ENCODE data around the gene PPFIBP2. TPM values are rescaled to one million over a fixed set of nuclear protein-coding genes. Genes with fewer than 3 reads are reported as not detected.

The PPFIBP2 gene
- total and polyA plus RNA-seq, 10 of the 15 experiments (the other 5 are each of a cell fraction or from before 2014, with no cell fraction given): 17.3 to 56.3 (median 39.2) TPM

- TF ChIP-seq SP1 (IDR thresholded peaks at IDR 0.05; ENCODE audit: low read depth, low read length) (no peak), RFX5 (IDR thresholded peaks at IDR 0.05; ENCODE audit: low read depth, low read length) (no peak), BCL3 (IDR thresholded peaks at IDR 0.05; ENCODE audit: borderline replicate concordance, insufficient read depth, low read depth, low read length, poor library complexity, severe bottlenecking) (no peak), NFIC (IDR thresholded peaks at IDR 0.05; ENCODE audit: low read depth, low read length) (no peak), NR2C1 (IDR thresholded peaks at IDR 0.05) (no peak), RAD51 (IDR thresholded peaks at IDR 0.05) (no peak), KLF5 (IDR thresholded peaks at IDR 0.05; ENCODE audit: partially characterized antibody) (no peak), ZNF622 (IDR thresholded peaks at IDR 0.05) (no peak), MAX (IDR thresholded peaks at IDR 0.05; ENCODE audit: low read depth, low read length) (no peak), NRF1 (conservative IDR thresholded peaks at IDR 0.05; ENCODE audit: low read depth, low read length) (no peak), EP300 (IDR thresholded peaks at IDR 0.05; ENCODE audit: borderline replicate concordance in 1 of 2, control insufficient read depth in 1 of 2, low read depth in 2 of 2, low read length in 2 of 2) (no peak)
- Histone ChIP-seq H3K27ac (ENCODE audit: control insufficient read depth, insufficient read depth) (no peak overlapping the region), H3K9me3 (replicated peaks; ENCODE audit: control insufficient read depth, insufficient read depth, low read length) (no peaks in the 10 kb centered on the region), H3K4me2 (ENCODE audit: control insufficient read depth, insufficient read depth) (no peak overlapping the region), H3K9ac (ENCODE audit: control insufficient read depth, insufficient read depth, low read length) (no peak overlapping the region), H3K36me3 (ENCODE audit: control insufficient read depth in 2 of 2, insufficient read depth in 2 of 2, low read length in 1 of 2) (peaks cover 6 to 8% of the 10 kb centered on the region in 2 experiments; a peak in 3 of 4 replicates), H3K4me3 (no peak overlapping the region), H4K20me1 (ENCODE audit: control insufficient read depth, insufficient read depth) (no peaks in the 10 kb centered on the region), H3K79me2 (ENCODE audit: control insufficient read depth, insufficient read depth, low read length) (no peaks in the 10 kb centered on the region), H2AFZ (ENCODE audit: control insufficient read depth, low read depth, low read length) (no peak overlapping the region), H3K4me1 (ENCODE audit: control insufficient read depth, insufficient read depth, low read length) (peaks cover 4% of the 10 kb centered on the region; the same call in 1 of the 2 replicates), H3K27me3 (replicated peaks in 1 of 2; ENCODE audit: control insufficient read depth in 2 of 2, insufficient read depth in 2 of 2, low read length in 1 of 2) (no peaks in the 10 kb centered on the region)
- BruUV-seq (replicated peaks): no TSS peak
- ChIA-PET CTCF (interaction anchor here (1.1 kb wide), 1 partner anchor 13 kb away, joined by 3 read pairs; no protein-coding TSS in a partner anchor), SMC1A (ENCODE audit: uncharacterized antibody, unreplicated experiment) (no interaction called here), RAD21 (ENCODE audit: unreplicated experiment) (no interaction called here), POLR2A (no interaction called here)
- no peak for DNase-seq (ENCODE audit: low read depth, low spot score)
- FAIRE-seq: no peak
- in situ Hi-C loops (cut with MboI): no loop called here
- intact Hi-C loops (cut with micrococcal nuclease; ENCODE audit: unreplicated experiment): no loop called here
- no peak for ATAC-seq
These were observed 95.7 kb downstream of the PPFIBP2 start for GRCh38 chr11:7609521-7609920.

All from GM12878 (cell line).